ENCODE data around the gene TP53INP2. TPM values are rescaled to one million over a fixed set of nuclear protein-coding genes. Genes with fewer than 3 reads are reported as not detected.

TP53INP2 gene
- total and polyA plus RNA-seq, 7 experiments from 2014 or later: 0.04 to 41.4 (median 1.3) TPM

GRCh38 chr20:34689486-34689885 is 14.7 kb upstream of the TP53INP2 start:
- peaks cover 0 to 3% (median 0%) of the 10 kb centered on the region in 5 donors for H3K27me3 Mint-ChIP-seq
- ChIA-PET CTCF (interaction anchor here (1.1 kb wide), 1 partner anchor 17 kb away, joined by 3 read pairs; no protein-coding TSS in a partner anchor), POLR2A (interaction anchor here (0.8 to 1.1 kb wide), 2 partner anchors 9 kb away, joined by 3 to 4 read pairs; no protein-coding TSS in a partner anchor)
- intact Hi-C loops (cut with micrococcal nuclease): no loop called here
- no peak overlapping the region for H3K27ac ChIP-seq (ENCODE audit: low read depth, low read length)
- H3K4me1 ChIP-seq (ENCODE audit: control insufficient read depth in 2 of 2, insufficient read depth in 2 of 2, low read length in 2 of 2): no peaks in the 10 kb centered on the region
- no peaks in the 10 kb centered on the region for H3K36me3 ChIP-seq (ENCODE audit: control insufficient read depth in 2 of 3, insufficient read depth in 3 of 3, low read length in 3 of 3)
- H3K4me3 Mint-ChIP-seq: no peak overlapping the region
- H3K36me3 Mint-ChIP-seq: no peaks in the 10 kb centered on the region
- H3K4me1 Mint-ChIP-seq: peaks cover 0 to 4% (median 0%) of the 10 kb centered on the region in 7 donors
- DNase-seq (no peak), ATAC-seq (no peak)
- H3K27ac Mint-ChIP-seq: no peak overlapping the region
- no peaks in the 10 kb centered on the region for H3K9me3 ChIP-seq (ENCODE audit: control insufficient read depth in 2 of 3, low read length in 3 of 3)
- H3K9me3 Mint-ChIP-seq: peaks cover 0 to 1% (median 0%) of the 10 kb centered on the region in 11 donors
- H3K4me3 ChIP-seq (ENCODE audit: low read length): no peak overlapping the region
- no peaks in the 10 kb centered on the region for H3K27me3 ChIP-seq (ENCODE audit: control insufficient read depth in 2 of 2, insufficient read depth in 2 of 2, low read length in 2 of 2)

GRCh38 chr20:34691838-34692237 is 12.3 kb upstream of the TP53INP2 start:
- Histone ChIP-seq H3K27ac (ENCODE audit: low read depth, low read length) (no peak overlapping the region), H3K4me1 (ENCODE audit: control insufficient read depth in 2 of 2, insufficient read depth in 2 of 2, low read length in 2 of 2) (no peaks in the 10 kb centered on the region), H3K4me3 (ENCODE audit: low read length) (no peak overlapping the region), H3K27me3 (ENCODE audit: control insufficient read depth in 2 of 2, insufficient read depth in 2 of 2, low read length in 2 of 2) (no peaks in the 10 kb centered on the region), H3K9me3 (ENCODE audit: control insufficient read depth in 2 of 3, low read length in 3 of 3) (no peaks in the 10 kb centered on the region), H3K36me3 (ENCODE audit: control insufficient read depth in 2 of 3, insufficient read depth in 3 of 3, low read length in 3 of 3) (no peaks in the 10 kb centered on the region)
- Mint-ChIP-seq H3K27me3 (peaks cover 0 to 5% (median 0%) of the 10 kb centered on the region in 5 donors), H3K4me1 (peaks cover 0 to 4% (median 0%) of the 10 kb centered on the region in 7 donors), H3K4me3 (no peak overlapping the region), H3K36me3 (no peaks in the 10 kb centered on the region), H3K9me3 (peaks cover 0 to 1% (median 0%) of the 10 kb centered on the region in 11 donors), H3K27ac (no peak overlapping the region)
- DNase-seq (no peak), ATAC-seq (no peak)
- ChIA-PET POLR2A (no interaction called here), CTCF (no interaction called here)
- intact Hi-C loops (cut with micrococcal nuclease): no loop called here

GRCh38 chr20:34693414-34693813 is 10.7 kb upstream of the TP53INP2 start:
- Mint-ChIP-seq H3K4me1 (peaks cover 0 to 4% (median 0%) of the 10 kb centered on the region in 7 donors), H3K9me3 (no peaks in the 10 kb centered on the region), H3K27me3 (peaks cover 0 to 9% (median 0%) of the 10 kb centered on the region in 5 donors), H3K4me3 (no peak overlapping the region), H3K36me3 (no peaks in the 10 kb centered on the region), H3K27ac (no peak overlapping the region)
- ChIA-PET POLR2A (no interaction called here), CTCF (no interaction called here)
- no peak for DNase-seq
- intact Hi-C loops (cut with micrococcal nuclease): no loop called here
- Histone ChIP-seq H3K9me3 (ENCODE audit: control insufficient read depth in 2 of 3, low read length in 3 of 3) (no peaks in the 10 kb centered on the region), H3K27ac (ENCODE audit: low read depth, low read length) (no peak overlapping the region), H3K4me1 (ENCODE audit: control insufficient read depth in 2 of 2, insufficient read depth in 2 of 2, low read length in 2 of 2) (no peaks in the 10 kb centered on the region), H3K27me3 (ENCODE audit: control insufficient read depth in 2 of 2, insufficient read depth in 2 of 2, low read length in 2 of 2) (no peaks in the 10 kb centered on the region), H3K36me3 (ENCODE audit: control insufficient read depth in 2 of 3, insufficient read depth in 3 of 3, low read length in 3 of 3) (no peaks in the 10 kb centered on the region), H3K4me3 (ENCODE audit: low read length) (no peak overlapping the region)
- no peak for ATAC-seq

GRCh38 chr20:34701405-34702085 is 2.6 kb upstream of the TP53INP2 start:
- peaks cover 0 to 5% (median 0%) of the 10 kb centered on the region in 11 donors for H3K9me3 Mint-ChIP-seq
- intact Hi-C loops (cut with micrococcal nuclease): loop anchor here (10.0 kb wide), 2 partner anchors 123 to 707 kb away; partner anchors contain the start of genes NCOA6 (in 2 of the 2) and RALY (in 1 of the 2)

GRCh38 chr20:34703061-34703423 is 1.1 kb upstream of the TP53INP2 start:
- Mint-ChIP-seq H3K36me3 (peaks cover 0 to 1% (median 0%) of the 10 kb centered on the region in 5 donors), H3K9me3 (peaks cover 0 to 6% (median 0%) of the 10 kb centered on the region in 11 donors), H3K27me3 (peaks cover 0 to 25% (median 6%) of the 10 kb centered on the region in 5 donors), H3K27ac (peak overlapping the region; percentile 58 to 100 (median 95)), H3K4me1 (peaks cover 11 to 32% (median 20%) of the 10 kb centered on the region in 7 donors), H3K4me3 (peak overlapping the region; percentile 90 to 98 (median 94))
- Histone ChIP-seq H3K36me3 (ENCODE audit: control insufficient read depth in 2 of 3, insufficient read depth in 3 of 3, low read length in 3 of 3) (no peaks in the 10 kb centered on the region), H3K4me3 (ENCODE audit: low read length) (peak overlapping the region; percentile 59), H3K9me3 (ENCODE audit: control insufficient read depth in 2 of 3, low read length in 3 of 3) (no peaks in the 10 kb centered on the region), H3K4me1 (ENCODE audit: control insufficient read depth in 2 of 2, insufficient read depth in 2 of 2, low read length in 2 of 2) (peaks cover 6 to 7% of the 10 kb centered on the region in 2 donors), H3K27me3 (ENCODE audit: control insufficient read depth in 2 of 2, insufficient read depth in 2 of 2, low read length in 2 of 2) (no peaks in the 10 kb centered on the region), H3K27ac (ENCODE audit: low read depth, low read length) (no peak overlapping the region)
- DNase-seq (no peak), ATAC-seq (no peak)
- ChIA-PET POLR2A (interaction anchor here (0.8 to 2.5 kb wide), 3 partner anchors 26 to 400 kb away, joined by 3 to 14 read pairs (median 5); partner anchors contain the start of genes AHCY and PIGU), CTCF (interaction anchor here (0.5 to 1.3 kb wide), 3 partner anchors 11 to 218 kb away, joined by 3 read pairs; no protein-coding TSS in a partner anchor)
- intact Hi-C loops (cut with micrococcal nuclease): loop anchor here (10.0 kb wide), 2 partner anchors 122 to 708 kb away; partner anchors contain the start of genes NCOA6 (in 2 of the 2) and RALY (in 1 of the 2)

More at GRCh38 chr20:34701405-34702085, 2.6 kb upstream of the TP53INP2 start:
- Histone ChIP-seq H3K27ac (ENCODE audit: low read depth, low read length) (no peak overlapping the region), H3K4me1 (ENCODE audit: control insufficient read depth in 2 of 2, insufficient read depth in 2 of 2, low read length in 2 of 2) (peaks cover 6 to 7% of the 10 kb centered on the region in 2 donors), H3K4me3 (ENCODE audit: low read length) (no peak overlapping the region), H3K36me3 (ENCODE audit: control insufficient read depth in 2 of 3, insufficient read depth in 3 of 3, low read length in 3 of 3) (no peaks in the 10 kb centered on the region), H3K9me3 (ENCODE audit: control insufficient read depth in 2 of 3, low read length in 3 of 3) (no peaks in the 10 kb centered on the region), H3K27me3 (ENCODE audit: control insufficient read depth in 2 of 2, insufficient read depth in 2 of 2, low read length in 2 of 2) (no peaks in the 10 kb centered on the region)
- DNase-seq (no peak), ATAC-seq (no peak)
- peaks cover 0 to 28% (median 6%) of the 10 kb centered on the region in 5 donors for H3K27me3 Mint-ChIP-seq
- H3K4me3 Mint-ChIP-seq: peak overlapping the region in 3 of 10 donors; percentile 29 to 65 (median 42)
- POLR2A ChIA-PET: no interaction called here
- peaks cover 9 to 27% (median 19%) of the 10 kb centered on the region in 7 donors for H3K4me1 Mint-ChIP-seq
- peaks cover 0 to 1% (median 0%) of the 10 kb centered on the region in 5 donors for H3K36me3 Mint-ChIP-seq
- H3K27ac Mint-ChIP-seq: peak overlapping the region in 5 of 9 donors; percentile 17 to 69 (median 55)
- CTCF ChIA-PET: no interaction called here

GRCh38 chr20:34703424-34704176 is 544 bp upstream of the TP53INP2 start:
- H3K36me3 Mint-ChIP-seq: peaks cover 0 to 1% (median 0%) of the 10 kb centered on the region in 5 donors
- intact Hi-C loops (cut with micrococcal nuclease): loop anchor here (1.0 to 10.0 kb wide), 7 partner anchors 26 to 709 kb away; partner anchors contain the start of genes NCOA6 (in 2 of the 2), PIGU (in 2 of the 2), AHCY (in 1 of the 2) and DYNLRB1 (in 1 of the 2)
- Histone ChIP-seq H3K27ac (ENCODE audit: low read depth, low read length) (peak overlapping the region; percentile 94), H3K9me3 (ENCODE audit: control insufficient read depth in 2 of 3, low read length in 3 of 3) (no peaks in the 10 kb centered on the region), H3K36me3 (ENCODE audit: control insufficient read depth in 2 of 3, insufficient read depth in 3 of 3, low read length in 3 of 3) (no peaks in the 10 kb centered on the region), H3K27me3 (ENCODE audit: control insufficient read depth in 2 of 2, insufficient read depth in 2 of 2, low read length in 2 of 2) (no peaks in the 10 kb centered on the region), H3K4me3 (ENCODE audit: low read length) (peak overlapping the region; percentile 59), H3K4me1 (ENCODE audit: control insufficient read depth in 2 of 2, insufficient read depth in 2 of 2, low read length in 2 of 2) (peaks cover 6 to 7% of the 10 kb centered on the region in 2 donors)
- peaks cover 0 to 25% (median 6%) of the 10 kb centered on the region in 5 donors for H3K27me3 Mint-ChIP-seq
- ChIA-PET CTCF (interaction anchor here (0.5 to 1.3 kb wide), 3 partner anchors 10 to 218 kb away, joined by 3 read pairs; no protein-coding TSS in a partner anchor), POLR2A (interaction anchor here (0.8 to 2.5 kb wide), 5 partner anchors 26 to 400 kb away, joined by 3 to 14 read pairs (median 3); partner anchors contain the start of genes AHCY, ITCH and PIGU)
- DNase-seq: peak in 8 of 9 donors; percentile 19 to 41 (median 32)
- H3K4me3 Mint-ChIP-seq: peak overlapping the region; percentile 90 to 98 (median 94)
- H3K9me3 Mint-ChIP-seq: peaks cover 0 to 8% (median 0%) of the 10 kb centered on the region in 11 donors
- ATAC-seq: no peak
- peaks cover 14 to 37% (median 24%) of the 10 kb centered on the region in 7 donors for H3K4me1 Mint-ChIP-seq
- H3K27ac Mint-ChIP-seq: peak overlapping the region; percentile 58 to 100 (median 95)
